Thymus (tissue), 11 donors: ENCODE measurements around the gene C20orf202. TPM values are rescaled to one million over a fixed set of nuclear protein-coding genes. Genes with fewer than 3 reads are reported as not detected.
A peak's percentile ranks its signal among the peaks of the same experiment; 100 is the strongest.

ENCODE experiments used
- DNase-seq, 9 donors: peaks; one replicate each; pipeline ENCODE4 v3.0.0-alpha.2; 2013; ENCODE audit warnings: low spot score in 9 of 9, low read depth in 6 of 9, missing footprints in 1 of 9
- H3K27ac ChIP-seq, 2 donors: one replicate each; pipeline ENCODE4 v1.5.1; 2013; ENCODE audit warnings: control low read depth in 1 of 2, low read depth in 1 of 2, low read length in 1 of 2, mild to moderate bottlenecking in 1 of 2, moderate library complexity in 1 of 2
- H3K27me3 ChIP-seq, 2 donors: one replicate each; pipeline ENCODE4 v1.5.1; 2013; ENCODE audit warnings: low read length in 1 of 2; ENCODE audit not compliant: control insufficient read depth in 2 of 2, insufficient read depth in 1 of 2
- H3K36me3 ChIP-seq, 2 donors: one replicate each; pipeline ENCODE4 v1.5.1; 2013; ENCODE audit warnings: low read length in 1 of 2, mild to moderate bottlenecking in 1 of 2, moderate library complexity in 1 of 2; ENCODE audit not compliant: control insufficient read depth in 2 of 2, insufficient read depth in 2 of 2
- H3K4me1 ChIP-seq, 2 donors: one replicate each; pipeline ENCODE4 v1.5.1; 2013; ENCODE audit warnings: low read length in 2 of 2; ENCODE audit not compliant: control insufficient read depth in 2 of 2, insufficient read depth in 2 of 2
- H3K4me3 ChIP-seq, 2 donors: one replicate each; pipeline ENCODE4 v1.5.1; 2013; ENCODE audit warnings: low read length in 2 of 2, control low read depth in 1 of 2, mild to moderate bottlenecking in 1 of 2
- H3K9me3 ChIP-seq, 2 donors: one replicate each; pipeline ENCODE4 v1.5.1; 2013; ENCODE audit warnings: low read length in 1 of 2, mild to moderate bottlenecking in 1 of 2; ENCODE audit not compliant: control insufficient read depth in 2 of 2, insufficient read depth in 1 of 2
- WGBS: extraction: QIAGEN DNeasy Blood & Tissue Kit; methylation state at CpG from one replicate; pipeline ENCODE4 v1.1.7; 2013; 5-methylcytosine and 5-hydroxymethylcytosine counted together
- polyA plus RNA-seq: library from polyadenylated mRNA; stranded (reverse); fragments of 200-250 nt; gene quantifications from one replicate; pipeline ENCODE4 v1.2.3, GENCODE V29; 2013
- total RNA-seq: library from RNA; stranded (reverse); fragments of 120-200 nt; gene quantifications from one replicate; pipeline ENCODE4 v1.2.4, GENCODE V29; 2013
- donor health status: healthy.

Gene C20orf202
- total and polyA plus RNA-seq, 2 donors: 0.09 to 0.27 TPM

GRCh38 chr20:1224205-1224890, 21.1 kb downstream of the C20orf202 start:
- H3K4me3 ChIP-seq: no peak overlapping the region
- peaks cover 13 to 47% of the 10 kb centered on the region in 2 donors for H3K27me3 ChIP-seq
- no peaks in the 10 kb centered on the region for H3K36me3 ChIP-seq
- peaks cover 0 to 1% of the 10 kb centered on the region in 2 donors for H3K9me3 ChIP-seq
- peaks cover 7 to 9% of the 10 kb centered on the region in 2 donors for H3K4me1 ChIP-seq
- no peak for DNase-seq
- 92% methylated on average over 20 of the region's 20 CpGs for WGBS
- no peak overlapping the region for H3K27ac ChIP-seq

- DNase-seq: no peak
- peaks cover 13 to 49% of the 10 kb centered on the region in 2 donors for H3K27me3 ChIP-seq
- H3K27ac ChIP-seq: no peak overlapping the region
- H3K4me3 ChIP-seq: peak overlapping the region in 1 of 2 donors; percentile 59
- peaks cover 7 to 9% of the 10 kb centered on the region in 2 donors for H3K4me1 ChIP-seq
- peaks cover 0 to 1% of the 10 kb centered on the region in 2 donors for H3K9me3 ChIP-seq
- WGBS: 11% methylated on average over 30 of the region's 30 CpGs
- H3K36me3 ChIP-seq: no peaks in the 10 kb centered on the region
These were observed 22.1 kb downstream of the C20orf202 start for GRCh38 chr20:1225263-1225782.

- Histone ChIP-seq H3K4me1 (peaks cover 7 to 9% of the 10 kb centered on the region in 2 donors), H3K27me3 (peaks cover 13 to 49% of the 10 kb centered on the region in 2 donors)
These were observed 22.8 kb downstream of the C20orf202 start, which contains the start of gene RAD21L1 for GRCh38 chr20:1225783-1226654. Gene RAD21L1, plus strand, starts transcription at chr20:1226044. Its CDS starts 2,410 bp downstream, at chr20:1228454.

GRCh38 chr20:1229541-1229940, 26.3 kb downstream of the C20orf202 start:
- WGBS: 93% methylated on average over 3 of the region's 3 CpGs
- peaks cover 7 to 9% of the 10 kb centered on the region in 2 donors for H3K4me1 ChIP-seq
- no peak overlapping the region for H3K27ac ChIP-seq
- no peaks in the 10 kb centered on the region for H3K36me3 ChIP-seq
- DNase-seq: no peak
- peaks cover 13 to 44% of the 10 kb centered on the region in 2 donors for H3K27me3 ChIP-seq
- peaks cover 0 to 1% of the 10 kb centered on the region in 2 donors for H3K9me3 ChIP-seq
- no peak overlapping the region for H3K4me3 ChIP-seq

More at GRCh38 chr20:1225783-1226654, 22.8 kb downstream of the C20orf202 start, which contains the start of gene RAD21L1:
- 2% methylated on average over 88 of the region's 88 CpGs for whole genome bisulfite sequencing
- Histone ChIP-seq H3K36me3 (no peaks in the 10 kb centered on the region), H3K4me3 (peak within 1 kb of the TSS; percentile 41 to 59), H3K9me3 (peaks cover 0 to 1% of the 10 kb centered on the region in 2 donors), H3K27ac (no peak within 1 kb of the TSS)
- peak in 3 of 9 donors; percentile 26 to 44 (median 33) for DNase-seq

- no peak for DNase-seq
These were observed 29.2 kb downstream of the C20orf202 start for GRCh38 chr20:1232286-1233111.

GRCh38 chr20:1240549-1240948, 37.3 kb downstream of the C20orf202 start:
- H3K4me1 ChIP-seq: no peaks in the 10 kb centered on the region
- DNase-seq: no peak
- H3K9me3 ChIP-seq: no peaks in the 10 kb centered on the region
- WGBS: 96% methylated on average over 5 of the region's 5 CpGs
- no peaks in the 10 kb centered on the region for H3K36me3 ChIP-seq
- H3K4me3 ChIP-seq: no peak overlapping the region
- no peak overlapping the region for H3K27ac ChIP-seq
- H3K27me3 ChIP-seq: no peaks in the 10 kb centered on the region

More at GRCh38 chr20:1232286-1233111, 29.2 kb downstream of the C20orf202 start:
- Histone ChIP-seq H3K27ac (no peak overlapping the region), H3K4me3 (no peak overlapping the region), H3K36me3 (no peaks in the 10 kb centered on the region), H3K27me3 (peaks cover 4 to 20% of the 10 kb centered on the region in 2 donors), H3K4me1 (no peaks in the 10 kb centered on the region), H3K9me3 (no peaks in the 10 kb centered on the region)
- WGBS: 96% methylated on average over 3 of the region's 3 CpGs

- no peaks in the 10 kb centered on the region for H3K36me3 ChIP-seq
- H3K27ac ChIP-seq: no peak overlapping the region
- H3K9me3 ChIP-seq: no peaks in the 10 kb centered on the region
- no peaks in the 10 kb centered on the region for H3K27me3 ChIP-seq
- H3K4me1 ChIP-seq: no peaks in the 10 kb centered on the region
- DNase-seq: no peak
- H3K4me3 ChIP-seq: no peak overlapping the region
These were observed 38.2 kb downstream of the C20orf202 start for GRCh38 chr20:1241456-1241855.

- Histone ChIP-seq H3K36me3 (no peaks in the 10 kb centered on the region), H3K27me3 (no peaks in the 10 kb centered on the region), H3K4me1 (no peaks in the 10 kb centered on the region), H3K4me3 (no peak overlapping the region), H3K9me3 (no peaks in the 10 kb centered on the region), H3K27ac (no peak overlapping the region)
- no peak for DNase-seq
- 83% methylated on average over 3 of the region's 3 CpGs for WGBS
These were observed 38.8 kb downstream of the C20orf202 start for GRCh38 chr20:1242099-1242498.
